Measurements from ENCODE around the gene HCAR1.
"Not testable (repeated sequence)": the region's sequence is repeated elsewhere in the genome, so short reads cannot be mapped to it uniquely, and the experiment has no call there.

Gene HCAR1

GRCh38 chr12:122716658-122717057 lies 14.0 kb downstream of the HCAR1 start, which contains the start of gene HCAR3:
Gene HCAR3 (minus strand): TSS chr12:122716811. CDS start chr12:122716737, 74 bp downstream.
- not testable (repeated sequence) for DNase-seq

GRCh38 chr12:122715211-122715610 lies 15.4 kb downstream of the HCAR1 start:
- DNase-seq, result not testable (repeated sequence)

GRCh38 chr12:122713491-122714188 lies 17.0 kb downstream of the HCAR1 start:
- DNase-seq, result not testable (repeated sequence)

- DNase-seq, result not testable (repeated sequence)
These were observed 19.4 kb downstream of the HCAR1 start for GRCh38 chr12:122711266-122711665.

- not testable (repeated sequence) for DNase-seq
These were observed 20.3 kb downstream of the HCAR1 start for GRCh38 chr12:122710341-122710740.

- DNase-seq, result not testable (repeated sequence)
These were observed 21.4 kb downstream of the HCAR1 start for GRCh38 chr12:122709287-122709686.

GRCh38 chr12:122703841-122704240 lies 26.8 kb downstream of the HCAR1 start:
- DNase-seq, result not testable (repeated sequence)

- DNase-seq, result not testable (repeated sequence)
These were observed 27.6 kb downstream of the HCAR1 start, which contains the start of gene HCAR2 for GRCh38 chr12:122702890-122703611. Gene HCAR2 (minus strand): TSS chr12:122703357. CDS start chr12:122703283, 74 bp downstream.

GRCh38 chr12:122701481-122701880 lies 29.2 kb downstream of the HCAR1 start:
- peak; percentile 9 for DNase-seq

GRCh38 chr12:122700038-122700710 lies 30.5 kb downstream of the HCAR1 start:
- not testable (repeated sequence) for DNase-seq

GRCh38 chr12:122696922-122697321 lies 33.7 kb downstream of the HCAR1 start:
- DNase-seq, result not testable (repeated sequence)

- no peak for DNase-seq
These were observed 39.1 kb downstream of the HCAR1 start for GRCh38 chr12:122691566-122691965.

- DNase-seq, result no peak
These were observed 42.4 kb downstream of the HCAR1 start for GRCh38 chr12:122688291-122688690.

GRCh38 chr12:122687086-122687485 lies 43.6 kb downstream of the HCAR1 start:
- DNase-seq, result peak; percentile 11

- no peak for DNase-seq
These were observed 44.1 kb downstream of the HCAR1 start for GRCh38 chr12:122686538-122686937.

GRCh38 chr12:122684297-122684813 lies 46.3 kb downstream of the HCAR1 start:
- no peak for DNase-seq

- no peak for DNase-seq
These were observed 48.8 kb downstream of the HCAR1 start for GRCh38 chr12:122681814-122682213.

GRCh38 chr12:122680989-122681388 lies 49.7 kb downstream of the HCAR1 start:
- DNase-seq, result not testable (repeated sequence)

- not testable (repeated sequence) for DNase-seq
These were observed 53.9 kb downstream of the HCAR1 start for GRCh38 chr12:122676781-122677180.

Data from NCI-H82 (cell line).